Hepatocyte (in vitro differentiated cells): ENCODE results near the gene TMEM11. TPM values are rescaled to one million over a fixed set of nuclear protein-coding genes. Genes with fewer than 3 reads are reported as not detected.

ENCODE experiments used
- DNase-seq: peaks from one replicate; pipeline ENCODE4 v3.0.0-alpha.2; 2016; ENCODE audit warnings: low spot score
- H2AFZ ChIP-seq: fragments of 200-600 bp; sonication (generic); 2 replicates; pipeline ENCODE4 v1.6.0; 2016; ENCODE audit warnings: antibody characterized with exemption, mild to moderate bottlenecking
- H3K27ac ChIP-seq: fragments of 200-600 bp; sonication (generic); 2 replicates; pipeline ENCODE4 v1.5.1; 2016; ENCODE audit warnings: mild to moderate bottlenecking
- H3K27me3 ChIP-seq: fragments of 200-600 bp; sonication (generic); 2 replicates; pipeline ENCODE4 v1.6.1; 2016
- H3K36me3 ChIP-seq: fragments of 200-600 bp; sonication (generic); replicated peaks from 2 replicates; pipeline ENCODE4 v1.5.1; 2016; ENCODE audit warnings: low read depth; ENCODE audit not compliant: insufficient read depth
- H3K4me1 ChIP-seq: fragments of 200-600 bp; sonication (generic); 2 replicates; pipeline ENCODE4 v1.5.1; 2016; ENCODE audit warnings: mild to moderate bottlenecking, moderate library complexity; ENCODE audit not compliant: insufficient read depth
- H3K4me2 ChIP-seq: fragments of 200-600 bp; sonication (generic); 2 replicates; pipeline ENCODE4 v1.6.0; 2016
- H3K4me3 ChIP-seq: fragments of 200-600 bp; sonication (generic); 2 replicates; pipeline ENCODE4 v1.5.1; 2016; ENCODE audit warnings: mild to moderate bottlenecking
- H3K79me2 ChIP-seq: fragments of 200-600 bp; sonication (generic); 2 replicates; pipeline ENCODE4 v1.6.0; 2017; ENCODE audit warnings: mild to moderate bottlenecking
- H3K9me2 ChIP-seq: fragments of 200-600 bp; sonication (generic); replicated peaks from 2 replicates; pipeline ENCODE4 v1.6.0; 2017; ENCODE audit warnings: mild to moderate bottlenecking; ENCODE audit not compliant: insufficient read depth
- H3K9me3 ChIP-seq: fragments of 200-600 bp; sonication (generic); 2 replicates; pipeline ENCODE4 v1.5.1; 2016; ENCODE audit warnings: low read depth, mild to moderate bottlenecking
- H4K20me1 ChIP-seq: fragments of 200-600 bp; sonication (generic); 2 replicates; pipeline ENCODE4 v1.6.0; 2016; ENCODE audit warnings: mild to moderate bottlenecking; ENCODE audit not compliant: insufficient read depth, poor library complexity, severe bottlenecking
- EZH2 ChIP-seq: fragments of 200-600 bp; sonication (generic); IDR thresholded peaks from 2 replicates; pipeline ENCODE4 v1.6.1; 2016; ENCODE audit warnings: antibody characterized with exemption, mild to moderate bottlenecking, borderline replicate concordance
- EZH2phosphoT487 ChIP-seq: fragments of 200-600 bp; sonication (generic); IDR thresholded peaks from one replicate; pipeline ENCODE4 v1.6.1; 2018; ENCODE audit warnings: antibody characterized with exemption, mild to moderate bottlenecking, low read depth, moderate library complexity; ENCODE audit not compliant: unreplicated experiment, severe bottlenecking
- WGBS: methylation state at CpG from one replicate; pipeline ENCODE4 v1.1.6; 2016; ENCODE audit warnings: low lambda C conversion rate; ENCODE audit errors: missing lambda C conversion rate; 5-methylcytosine and 5-hydroxymethylcytosine counted together
- polyA plus RNA-seq: library from polyadenylated mRNA; unstranded; fragments of >200 nt; fragmentation: Nextera tagmentation; extraction: Ambion mirVana; gene quantifications from 2 replicates; pipeline ENCODE4 v1.2.1, GENCODE V29; 2016
- total RNA-seq: library from RNA; depleted of rRNA; stranded (reverse); fragments of >200 nt; gene quantifications from 2 replicates; pipeline ENCODE4 v1.2.3, GENCODE V29; 2014
- TF ChIP-seq, protein P1 (sequence below): fragments of 200-600 bp; sonication (generic); IDR thresholded peaks from 2 replicates; pipeline ENCODE4 v1.5.1; 2016; ENCODE audit warnings: antibody characterized with exemption, mild to moderate bottlenecking; ENCODE audit not compliant: poor library complexity

Gene TMEM11
- total and polyA plus RNA-seq, 2 experiments from 2014 or later, result 21.6 to 78.1 TPM

- no peaks in the 10 kb centered on the region for H3K36me3 ChIP-seq
- no peak overlapping the region for H3K27ac ChIP-seq
- peaks cover 98% of the 10 kb centered on the region for H4K20me1 ChIP-seq
- H3K79me2 ChIP-seq, result peaks cover 100% of the 10 kb centered on the region
- no peaks in the 10 kb centered on the region for H3K27me3 ChIP-seq
- H2AFZ ChIP-seq, result no peak overlapping the region
- H3K4me1 ChIP-seq, result peaks cover 16% of the 10 kb centered on the region
- H3K4me2 ChIP-seq, result no peak overlapping the region
- no peaks in the 10 kb centered on the region for H3K9me2 ChIP-seq
- WGBS, result 93% methylated on average over 7 of the region's 7 CpGs
- no peaks in the 10 kb centered on the region for H3K9me3 ChIP-seq
- H3K4me3 ChIP-seq, result no peak overlapping the region
- DNase-seq, result no peak
- no peak for TF ChIP-seq EZH2
- TF ChIP-seq, protein P1, sequence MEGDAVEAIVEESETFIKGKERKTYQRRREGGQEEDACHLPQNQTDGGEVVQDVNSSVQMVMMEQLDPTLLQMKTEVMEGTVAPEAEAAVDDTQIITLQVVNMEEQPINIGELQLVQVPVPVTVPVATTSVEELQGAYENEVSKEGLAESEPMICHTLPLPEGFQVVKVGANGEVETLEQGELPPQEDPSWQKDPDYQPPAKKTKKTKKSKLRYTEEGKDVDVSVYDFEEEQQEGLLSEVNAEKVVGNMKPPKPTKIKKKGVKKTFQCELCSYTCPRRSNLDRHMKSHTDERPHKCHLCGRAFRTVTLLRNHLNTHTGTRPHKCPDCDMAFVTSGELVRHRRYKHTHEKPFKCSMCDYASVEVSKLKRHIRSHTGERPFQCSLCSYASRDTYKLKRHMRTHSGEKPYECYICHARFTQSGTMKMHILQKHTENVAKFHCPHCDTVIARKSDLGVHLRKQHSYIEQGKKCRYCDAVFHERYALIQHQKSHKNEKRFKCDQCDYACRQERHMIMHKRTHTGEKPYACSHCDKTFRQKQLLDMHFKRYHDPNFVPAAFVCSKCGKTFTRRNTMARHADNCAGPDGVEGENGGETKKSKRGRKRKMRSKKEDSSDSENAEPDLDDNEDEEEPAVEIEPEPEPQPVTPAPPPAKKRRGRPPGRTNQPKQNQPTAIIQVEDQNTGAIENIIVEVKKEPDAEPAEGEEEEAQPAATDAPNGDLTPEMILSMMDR, result no peak
- TF ChIP-seq EZH2phosphoT487, result no peak
Measured at GRCh38 chr17:21208352-21208751, 5.6 kb downstream of the TMEM11 start.

DNA sequence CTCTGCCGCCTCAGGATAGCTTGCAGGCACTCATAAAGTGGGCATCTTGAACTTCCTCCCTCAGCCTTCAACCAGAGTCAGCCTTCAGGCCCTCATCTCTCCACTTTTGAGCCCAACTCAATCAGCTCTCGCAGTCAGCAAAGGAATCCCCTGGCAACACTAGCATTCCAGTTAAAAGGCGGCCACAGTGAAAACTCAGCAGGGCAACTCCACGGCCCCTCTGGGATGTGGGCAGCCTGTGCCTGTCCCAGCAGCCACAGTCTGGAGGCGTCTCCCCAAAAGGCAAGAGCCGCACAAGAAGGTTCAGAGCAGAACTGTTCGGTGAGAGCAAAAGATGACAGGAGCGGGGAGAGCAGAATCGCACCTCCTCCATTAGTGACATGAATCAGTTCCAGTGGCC, 9.0 kb downstream of the TMEM11 start:
- Histone ChIP-seq H2AFZ (no peak overlapping the region), H3K9me3 (no peaks in the 10 kb centered on the region), H3K27me3 (no peaks in the 10 kb centered on the region), H3K79me2 (peaks cover 100% of the 10 kb centered on the region), H4K20me1 (peaks cover 97% of the 10 kb centered on the region), H3K36me3 (no peaks in the 10 kb centered on the region), H3K4me3 (no peak overlapping the region), H3K9me2 (no peaks in the 10 kb centered on the region), H3K4me1 (no peaks in the 10 kb centered on the region), H3K27ac (no peak overlapping the region), H3K4me2 (peak overlapping the region; percentile 27)
- WGBS, result 84% methylated on average over 9 of the region's 9 CpGs
- TF ChIP-seq EZH2 (no peak), EZH2phosphoT487 (no peak)
- TF ChIP-seq, protein P1, result no peak
- DNase-seq, result no peak

- H3K79me2 ChIP-seq, result peaks cover 97% of the 10 kb centered on the region
- no peak overlapping the region for H3K4me3 ChIP-seq
- no peak overlapping the region for H2AFZ ChIP-seq
- no peaks in the 10 kb centered on the region for H3K27me3 ChIP-seq
- no peak for DNase-seq
- TF ChIP-seq EZH2phosphoT487 (no peak), EZH2 (no peak)
- TF ChIP-seq, protein P1, result no peak
- no peaks in the 10 kb centered on the region for H3K36me3 ChIP-seq
- no peaks in the 10 kb centered on the region for H3K9me3 ChIP-seq
- H4K20me1 ChIP-seq, result peaks cover 97% of the 10 kb centered on the region
- H3K4me2 ChIP-seq, result no peak overlapping the region
- no peaks in the 10 kb centered on the region for H3K9me2 ChIP-seq
- no peaks in the 10 kb centered on the region for H3K4me1 ChIP-seq
- 98% methylated on average over 12 of the region's 12 CpGs for WGBS
- no peak overlapping the region for H3K27ac ChIP-seq
Measured at GRCh38 chr17:21202512-21202911, 11.4 kb downstream of the TMEM11 start.

DNA sequence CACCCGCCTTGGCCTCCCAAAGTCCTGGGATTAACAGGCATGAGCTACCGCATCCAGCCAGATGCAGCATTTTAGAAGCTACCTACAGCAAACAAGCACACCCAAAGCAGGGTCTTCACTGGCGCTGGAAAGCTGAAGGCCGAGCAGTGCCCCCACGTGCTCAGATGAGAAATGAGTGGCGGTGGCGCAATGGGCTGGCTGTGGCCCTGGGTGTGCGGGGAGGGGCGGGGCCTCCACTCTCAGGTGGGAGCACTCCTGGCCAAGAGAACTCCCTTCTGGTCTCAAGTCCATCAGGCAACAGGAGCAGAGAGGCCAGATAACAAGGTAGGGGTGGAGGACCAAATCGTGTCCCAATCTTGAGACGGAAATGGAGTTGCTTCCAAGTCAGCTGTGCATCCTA, 12.1 kb downstream of the TMEM11 start:
- Histone ChIP-seq H3K4me1 (no peaks in the 10 kb centered on the region), H4K20me1 (peaks cover 92% of the 10 kb centered on the region), H3K9me3 (no peaks in the 10 kb centered on the region), H3K79me2 (peaks cover 96% of the 10 kb centered on the region), H3K27me3 (no peaks in the 10 kb centered on the region), H3K27ac (no peak overlapping the region), H3K36me3 (no peaks in the 10 kb centered on the region), H3K4me3 (no peak overlapping the region), H3K9me2 (no peaks in the 10 kb centered on the region), H2AFZ (no peak overlapping the region), H3K4me2 (no peak overlapping the region)
- no peak for DNase-seq
- 97% methylated on average over 11 of the region's 11 CpGs for WGBS
- TF ChIP-seq EZH2 (no peak), EZH2phosphoT487 (no peak)
- TF ChIP-seq, protein P1, result no peak
